A673 (cell line): ENCODE data around the gene MAN2B2.

ENCODE experiments used
- CTCF ChIP-seq: fragments of 300-800, 200-600 bp; sonication (generic); conservative IDR thresholded peaks from 2 replicates; pipeline ENCODE4 v1.5.1; 2017; ENCODE audit warnings: low read depth, mild to moderate bottlenecking, antibody characterized with exemption, low read length, moderate library complexity, mixed read lengths
- EZH2 ChIP-seq: fragments of 200-600 bp; sonication (generic); IDR thresholded peaks from 2 replicates; pipeline ENCODE4 v1.6.1; 2017; ENCODE audit warnings: borderline replicate concordance, low read depth, mild to moderate bottlenecking, mixed read lengths, antibody characterized with exemption, low read length; ENCODE audit not compliant: poor library complexity, severe bottlenecking

DNA sequence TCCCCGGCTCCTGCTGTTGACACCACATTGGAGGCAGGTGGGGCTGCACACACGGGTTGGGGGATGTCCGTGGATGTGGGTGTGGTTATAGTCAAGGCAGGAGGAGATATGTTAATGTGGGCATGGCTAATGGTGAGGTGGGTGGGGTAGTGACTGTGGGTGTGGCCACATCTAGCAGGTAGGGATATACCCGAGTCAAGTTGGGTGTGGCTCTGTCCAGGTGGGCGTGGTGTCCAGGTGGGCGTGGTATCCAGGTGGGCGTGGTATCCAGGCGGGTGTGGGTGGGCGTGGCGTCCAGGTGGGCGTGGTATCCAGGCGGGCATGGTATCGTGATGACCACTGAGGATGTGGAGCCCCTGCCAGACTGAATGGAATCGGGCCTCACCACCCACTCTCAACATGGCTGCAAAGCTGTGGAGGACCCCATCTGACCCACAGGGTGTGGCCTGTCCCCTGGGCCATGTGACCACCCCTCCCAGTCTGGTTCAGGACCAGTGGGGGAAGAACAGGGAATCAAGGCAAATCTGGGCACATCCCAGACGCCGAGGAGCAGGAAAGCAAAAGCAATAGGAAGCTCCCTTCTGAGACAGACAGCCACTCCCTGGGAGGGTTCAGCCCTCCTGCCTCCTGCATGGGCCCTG is 21.0 kb downstream of the MAN2B2 start:
- no peak for TF ChIP-seq CTCF
- no peak for TF ChIP-seq EZH2
